Peyer's patch (tissue), 4 donors: Measurements from ENCODE around the gene GPC6. TPM values are rescaled to one million over a fixed set of nuclear protein-coding genes. Genes with fewer than 3 reads are reported as not detected.

Source experiments
- DNase-seq, 3 donors: peaks; one replicate each; pipeline ENCODE4 v3.0.0-alpha.2; 2017 to 2019
- H3K27ac ChIP-seq, 4 donors: fragments of 200-600 bp; sonication (generic); one replicate each; pipeline ENCODE4 v1.5.1; 2016 to 2019
- H3K27me3 ChIP-seq, 2 donors: fragments of 200-600 bp; sonication (generic); one replicate each; pipeline ENCODE4 v1.5.1; 2019
- H3K36me3 ChIP-seq, 3 donors: fragments of 200-600 bp; sonication (generic); one replicate each; pipeline ENCODE4 v1.5.1; 2016 to 2019
- H3K4me1 ChIP-seq, 4 donors: fragments of 200-600 bp; sonication (generic); one replicate each; pipeline ENCODE4 v1.5.1; 2016 to 2019
- H3K4me3 ChIP-seq, 4 donors: fragments of 200-600 bp; sonication (generic); 1 replicate in 3 of 4; 2 replicates in 1 of 4; pipeline ENCODE4 v1.5.1; 2016 to 2019; ENCODE audit warnings: mild to moderate bottlenecking in 1 of 4
- H3K9me3 ChIP-seq, 4 donors: fragments of 200-600 bp; sonication (generic); one replicate each; pipeline ENCODE4 v1.5.1; 2016 to 2019; ENCODE audit warnings: mild to moderate bottlenecking in 1 of 4
- POLR2A ChIP-seq, 2 donors: fragments of 450-650 bp; IDR thresholded peaks; one replicate each; pipeline ENCODE4 v1.5.1; 2017; ENCODE audit warnings: antibody characterized with exemption in 2 of 2, mild to moderate bottlenecking in 2 of 2, moderate library complexity in 2 of 2
- total RNA-seq, 4 donors: library from RNA; depleted of rRNA; stranded (reverse); fragments of >200 nt; gene quantifications; one replicate each; pipeline ENCODE4 v1.1.0, GENCODE V29; 2016
- TF ChIP-seq, protein P1 (sequence below), 6 experiments: fragments of 450-650 bp in 4 of 6; fragments of 200-600 bp in 2 of 6; sonication (generic) in 1 of 6; IDR thresholded peaks; one replicate each; pipeline ENCODE4 v1.5.1; 2017 to 2019; ENCODE audit warnings: antibody characterized with exemption in 6 of 6, mild to moderate bottlenecking in 3 of 6, moderate library complexity in 1 of 6

Gene GPC6
- total RNA-seq, 4 donors from 2014 or later: 1.6 to 13.2 (median 2.6) TPM

DNA sequence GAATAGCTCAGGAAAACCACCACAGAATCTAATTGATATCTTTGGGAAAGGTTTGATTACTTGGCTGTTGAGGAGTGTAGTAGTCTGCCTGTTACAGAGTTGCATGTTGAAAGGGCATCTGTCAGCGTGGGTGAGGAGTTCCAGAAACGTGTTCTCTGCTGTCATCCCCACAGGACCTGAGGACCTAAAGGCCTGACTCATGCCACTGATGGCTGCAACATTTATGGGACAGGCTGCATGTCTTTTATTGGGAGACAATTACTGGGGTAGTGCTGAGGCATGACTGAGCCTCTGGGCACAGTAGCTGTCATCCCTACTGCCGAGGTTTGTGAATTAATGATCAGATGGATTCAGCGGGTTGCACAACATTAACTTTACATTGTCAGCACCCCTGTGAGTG lies 525.9 kb downstream of the GPC6 start:
- H3K4me3 ChIP-seq: no peak overlapping the region
- no peaks in the 10 kb centered on the region for H3K4me1 ChIP-seq
- H3K27ac ChIP-seq: no peak overlapping the region
- no peak for TF ChIP-seq POLR2A (IDR thresholded peaks at IDR 0.05)
- TF ChIP-seq, protein P1, sequence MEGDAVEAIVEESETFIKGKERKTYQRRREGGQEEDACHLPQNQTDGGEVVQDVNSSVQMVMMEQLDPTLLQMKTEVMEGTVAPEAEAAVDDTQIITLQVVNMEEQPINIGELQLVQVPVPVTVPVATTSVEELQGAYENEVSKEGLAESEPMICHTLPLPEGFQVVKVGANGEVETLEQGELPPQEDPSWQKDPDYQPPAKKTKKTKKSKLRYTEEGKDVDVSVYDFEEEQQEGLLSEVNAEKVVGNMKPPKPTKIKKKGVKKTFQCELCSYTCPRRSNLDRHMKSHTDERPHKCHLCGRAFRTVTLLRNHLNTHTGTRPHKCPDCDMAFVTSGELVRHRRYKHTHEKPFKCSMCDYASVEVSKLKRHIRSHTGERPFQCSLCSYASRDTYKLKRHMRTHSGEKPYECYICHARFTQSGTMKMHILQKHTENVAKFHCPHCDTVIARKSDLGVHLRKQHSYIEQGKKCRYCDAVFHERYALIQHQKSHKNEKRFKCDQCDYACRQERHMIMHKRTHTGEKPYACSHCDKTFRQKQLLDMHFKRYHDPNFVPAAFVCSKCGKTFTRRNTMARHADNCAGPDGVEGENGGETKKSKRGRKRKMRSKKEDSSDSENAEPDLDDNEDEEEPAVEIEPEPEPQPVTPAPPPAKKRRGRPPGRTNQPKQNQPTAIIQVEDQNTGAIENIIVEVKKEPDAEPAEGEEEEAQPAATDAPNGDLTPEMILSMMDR (IDR thresholded peaks at IDR 0.05): no peak
- H3K36me3 ChIP-seq: no peaks in the 10 kb centered on the region
- H3K9me3 ChIP-seq: no peaks in the 10 kb centered on the region
- DNase-seq: no peak
- no peaks in the 10 kb centered on the region for H3K27me3 ChIP-seq

GRCh38 chr13:93753639-93754038 lies 527.0 kb downstream of the GPC6 start:
- no peaks in the 10 kb centered on the region for H3K4me1 ChIP-seq
- TF ChIP-seq POLR2A (IDR thresholded peaks at IDR 0.05): no peak
- TF ChIP-seq, protein P1 (IDR thresholded peaks at IDR 0.05): no peak
- no peaks in the 10 kb centered on the region for H3K36me3 ChIP-seq

DNA sequence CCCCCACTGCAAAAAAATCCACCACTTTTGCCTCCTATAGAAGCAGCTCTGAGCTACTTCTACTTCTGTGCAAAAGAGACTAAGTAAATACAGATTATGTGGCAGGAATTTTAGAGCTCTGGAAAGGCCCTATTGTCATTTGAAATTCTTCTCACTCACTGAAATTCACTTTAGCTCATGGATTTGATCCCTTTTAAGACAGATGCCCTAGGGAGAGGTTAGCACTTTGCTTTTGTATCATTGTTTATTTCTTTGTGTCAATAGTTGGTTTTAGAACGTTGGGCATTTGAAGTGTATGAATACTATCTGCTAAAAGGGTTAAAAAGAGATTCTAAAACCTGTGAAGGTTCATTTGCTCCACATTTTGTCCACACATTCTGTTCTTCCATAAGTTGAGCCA lies 528.7 kb downstream of the GPC6 start:
- Histone ChIP-seq H3K4me1 (no peaks in the 10 kb centered on the region), H3K36me3 (no peaks in the 10 kb centered on the region), H3K4me3 (no peak overlapping the region), H3K27ac (no peak overlapping the region), H3K9me3 (no peaks in the 10 kb centered on the region), H3K27me3 (no peaks in the 10 kb centered on the region)
- DNase-seq: no peak
- TF ChIP-seq, protein P1 (IDR thresholded peaks at IDR 0.05): no peak
- TF ChIP-seq POLR2A (IDR thresholded peaks at IDR 0.05): no peak

More at GRCh38 chr13:93753639-93754038, 527.0 kb downstream of the GPC6 start:
- Histone ChIP-seq H3K9me3 (no peaks in the 10 kb centered on the region), H3K27ac (no peak overlapping the region), H3K4me3 (no peak overlapping the region), H3K27me3 (no peaks in the 10 kb centered on the region)
- no peak for DNase-seq

GRCh38 chr13:93758575-93758974 lies 532.0 kb downstream of the GPC6 start:
- H3K4me3 ChIP-seq: no peak overlapping the region
- DNase-seq: no peak

DNA sequence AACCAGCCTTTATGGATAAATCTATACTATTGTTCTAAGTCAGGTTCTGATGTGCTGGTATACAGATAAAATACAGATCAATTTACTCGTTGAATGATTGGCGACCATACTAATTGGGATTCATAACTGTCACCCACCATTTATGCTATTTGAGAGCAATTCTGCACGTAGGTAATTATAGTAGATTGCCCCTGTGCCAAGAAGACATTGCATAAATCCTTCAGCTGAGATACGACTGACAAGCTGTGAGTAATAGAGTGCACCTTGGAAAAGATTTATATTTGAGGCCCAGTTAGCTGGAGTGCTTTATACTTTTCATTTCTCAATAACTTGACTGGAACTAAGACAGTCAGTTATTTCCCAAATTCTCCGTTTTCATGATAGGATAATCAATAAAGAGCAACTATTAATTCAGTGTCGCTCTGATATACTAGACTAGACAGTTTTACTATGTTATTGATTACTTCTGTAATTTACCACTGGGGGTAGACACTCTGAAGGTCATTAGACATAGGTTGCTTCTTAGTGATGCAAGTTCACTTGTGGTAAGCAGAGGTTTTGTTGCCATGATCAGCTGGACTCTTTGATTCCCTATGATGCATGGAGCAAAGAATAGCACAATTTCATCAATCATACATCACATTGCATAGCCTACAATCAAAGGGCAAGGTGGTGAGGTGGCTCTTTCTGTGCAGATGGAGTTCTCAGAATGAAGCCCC lies 536.3 kb downstream of the GPC6 start:
- TF ChIP-seq POLR2A (IDR thresholded peaks at IDR 0.05): no peak
- TF ChIP-seq, protein P1 (IDR thresholded peaks at IDR 0.05): no peak
- no peak for DNase-seq
- no peaks in the 10 kb centered on the region for H3K36me3 ChIP-seq
- no peaks in the 10 kb centered on the region for H3K4me1 ChIP-seq
- no peaks in the 10 kb centered on the region for H3K9me3 ChIP-seq
- H3K27me3 ChIP-seq: no peaks in the 10 kb centered on the region
- no peak overlapping the region for H3K4me3 ChIP-seq
- H3K27ac ChIP-seq: no peak overlapping the region

More at GRCh38 chr13:93758575-93758974, 532.0 kb downstream of the GPC6 start:
- H3K4me1 ChIP-seq: no peaks in the 10 kb centered on the region
- H3K27ac ChIP-seq: no peak overlapping the region
- H3K9me3 ChIP-seq: no peaks in the 10 kb centered on the region
- no peaks in the 10 kb centered on the region for H3K27me3 ChIP-seq
- no peaks in the 10 kb centered on the region for H3K36me3 ChIP-seq
- TF ChIP-seq POLR2A (IDR thresholded peaks at IDR 0.05): no peak
- TF ChIP-seq, protein P1 (IDR thresholded peaks at IDR 0.05): no peak
